Vagina (tissue), 2 donors: ENCODE results near the gene PRKACG. TPM values are rescaled to one million over a fixed set of nuclear protein-coding genes. Genes with fewer than 3 reads are reported as not detected.

Source experiments
- DNase-seq, 2 donors: peaks; one replicate each; pipeline ENCODE4 v3.0.0-alpha.2; 2017; ENCODE audit errors: extremely low spot score in 2 of 2
- H3K27ac ChIP-seq: fragments of 200-600 bp; sonication (generic); one replicate; pipeline ENCODE4 v1.5.1; 2019
- H3K27me3 ChIP-seq: fragments of 200-600 bp; sonication (generic); one replicate; pipeline ENCODE4 v1.5.1; 2019
- H3K36me3 ChIP-seq, 2 donors: fragments of 200-600 bp; sonication (generic); one replicate each; pipeline ENCODE4 v1.5.1; 2017 to 2019
- H3K4me1 ChIP-seq: fragments of 200-600 bp; sonication (generic); one replicate; pipeline ENCODE4 v1.5.1; 2019
- H3K4me3 ChIP-seq, 2 donors: fragments of 200-600 bp; sonication (generic); 1 replicate in 1 of 2; 2 replicates in 1 of 2; pipeline ENCODE4 v1.5.1; 2016 to 2019
- H3K9me3 ChIP-seq: fragments of 200-600 bp; sonication (generic); one replicate; pipeline ENCODE4 v1.5.1; 2019
- CTCF ChIP-seq, 3 experiments: fragments of 450-650 bp in 2 of 3; fragments of 200-600 bp in 1 of 3; sonication (generic) in 1 of 3; IDR thresholded peaks; one replicate each; pipeline ENCODE4 v1.5.1; 2017 to 2019; ENCODE audit warnings: antibody characterized with exemption in 3 of 3, mild to moderate bottlenecking in 2 of 3, moderate library complexity in 2 of 3
- POLR2A ChIP-seq, 2 donors: fragments of 450-650 bp; IDR thresholded peaks; one replicate each; pipeline ENCODE4 v1.6.1; 2017; ENCODE audit warnings: antibody characterized with exemption in 2 of 2, mild to moderate bottlenecking in 2 of 2, moderate library complexity in 2 of 2
- POLR2AphosphoS5 ChIP-seq, 2 donors: sonication (generic); formaldehyde crosslinking; IDR thresholded peaks; one replicate each; pipeline ENCODE4 v1.9.0; 2017; ENCODE audit warnings: antibody characterized with exemption in 2 of 2, mild to moderate bottlenecking in 2 of 2, low read depth in 1 of 2; ENCODE audit not compliant: insufficient read depth in 1 of 2
- intact Hi-C: fragments of 100-400 bp; cut with DNase I; formaldehyde crosslinking; loops from one replicate; pipeline ENCODE4 v1.15.1; 2023
- total RNA-seq: library from RNA; depleted of rRNA; stranded (reverse); fragments of >200 nt; gene quantifications from one replicate; pipeline ENCODE4 v1.2.3, GENCODE V29; 2016

PRKACG gene
- total RNA-seq, 1 donor from 2014 or later = not detected

- no peak for TF ChIP-seq POLR2A (IDR thresholded peaks at IDR 0.05)
- TF ChIP-seq POLR2AphosphoS5 (IDR thresholded peaks at IDR 0.05; ENCODE audit: insufficient read depth in 1 of 2, low read depth in 1 of 2) = no peak
- no peak for TF ChIP-seq CTCF (IDR thresholded peaks at IDR 0.05)
- H3K27me3 ChIP-seq = no peaks in the 10 kb centered on the region
- H3K36me3 ChIP-seq = no peaks in the 10 kb centered on the region
- H3K4me1 ChIP-seq = no peaks in the 10 kb centered on the region
- no peak overlapping the region for H3K27ac ChIP-seq
- DNase-seq = no peak
- H3K4me3 ChIP-seq = no peak overlapping the region
- no peaks in the 10 kb centered on the region for H3K9me3 ChIP-seq
- intact Hi-C loops = no loop called here
These were observed 50.5 kb downstream of the PRKACG start for GRCh38 chr9:68963416-68963815.

Other genes with a start within 250 kb of the PRKACG start
- gene FXN, start 21.6 kb upstream of the PRKACG start, total RNA-seq = 11.8 TPM
- gene TJP2, start 160.2 kb upstream of the PRKACG start, total RNA-seq = 68.3 TPM